HG03108 (cell line): ENCODE data around the gene HMGB4.

Experiments
- ATAC-seq: cut with Tn5 transposase; IDR thresholded peaks from one replicate; pipeline ENCODE4 v1.9.1; 2021; ENCODE audit warnings: moderate library complexity; ENCODE audit not compliant: unreplicated experiment

The HMGB4 gene, protein sequence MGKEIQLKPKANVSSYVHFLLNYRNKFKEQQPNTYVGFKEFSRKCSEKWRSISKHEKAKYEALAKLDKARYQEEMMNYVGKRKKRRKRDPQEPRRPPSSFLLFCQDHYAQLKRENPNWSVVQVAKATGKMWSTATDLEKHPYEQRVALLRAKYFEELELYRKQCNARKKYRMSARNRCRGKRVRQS

GRCh38 chr1:33863779-33864178 is at the start of gene HMGB4:
Gene HMGB4, plus strand, starts transcription at chr1:33864079. Its CDS starts 113 bp downstream, at chr1:33864192.
- ATAC-seq = no peak

GRCh38 chr1:33814166-33814565 is 49.7 kb upstream of the HMGB4 start:
- ATAC-seq = no peak

DNA sequence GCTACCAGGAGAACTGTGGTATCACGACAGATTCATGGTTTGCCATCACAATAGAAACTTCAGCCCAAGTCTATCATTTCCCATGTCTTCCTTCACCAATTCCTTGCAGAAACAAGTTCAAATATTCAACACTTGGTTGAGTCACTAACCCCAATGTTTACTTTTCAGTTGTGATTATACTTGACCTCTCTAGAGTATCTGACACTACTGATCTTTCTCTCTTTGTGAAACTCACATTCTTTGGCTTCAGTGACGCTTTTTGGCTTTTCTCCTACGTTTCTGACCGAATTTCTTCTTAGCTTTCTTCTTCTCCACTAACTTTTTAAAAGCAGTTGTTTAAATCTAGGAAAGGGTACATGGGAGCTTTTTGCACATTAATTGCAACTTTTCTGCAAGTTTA is 48.8 kb upstream of the HMGB4 start:
- ATAC-seq = no peak

DNA sequence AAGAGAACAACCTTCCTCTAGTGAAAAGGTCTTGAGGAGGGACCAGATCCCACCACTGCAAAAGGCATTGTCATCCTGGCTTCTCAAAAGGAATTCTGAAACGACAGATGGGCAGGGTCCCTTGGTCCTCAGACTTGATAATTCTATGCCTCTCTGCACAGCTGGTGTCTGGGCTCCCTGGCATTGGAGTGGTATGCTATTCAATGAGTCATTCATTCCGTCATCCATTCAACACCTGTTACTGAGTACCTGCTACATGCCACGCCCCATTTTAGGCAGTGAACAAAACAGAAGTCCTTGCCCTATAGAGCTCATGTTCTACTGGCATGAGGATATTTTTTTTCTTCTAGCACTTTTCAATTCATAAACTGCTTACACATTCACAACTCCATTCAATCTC is 45.8 kb upstream of the HMGB4 start:
- no peak for ATAC-seq

DNA sequence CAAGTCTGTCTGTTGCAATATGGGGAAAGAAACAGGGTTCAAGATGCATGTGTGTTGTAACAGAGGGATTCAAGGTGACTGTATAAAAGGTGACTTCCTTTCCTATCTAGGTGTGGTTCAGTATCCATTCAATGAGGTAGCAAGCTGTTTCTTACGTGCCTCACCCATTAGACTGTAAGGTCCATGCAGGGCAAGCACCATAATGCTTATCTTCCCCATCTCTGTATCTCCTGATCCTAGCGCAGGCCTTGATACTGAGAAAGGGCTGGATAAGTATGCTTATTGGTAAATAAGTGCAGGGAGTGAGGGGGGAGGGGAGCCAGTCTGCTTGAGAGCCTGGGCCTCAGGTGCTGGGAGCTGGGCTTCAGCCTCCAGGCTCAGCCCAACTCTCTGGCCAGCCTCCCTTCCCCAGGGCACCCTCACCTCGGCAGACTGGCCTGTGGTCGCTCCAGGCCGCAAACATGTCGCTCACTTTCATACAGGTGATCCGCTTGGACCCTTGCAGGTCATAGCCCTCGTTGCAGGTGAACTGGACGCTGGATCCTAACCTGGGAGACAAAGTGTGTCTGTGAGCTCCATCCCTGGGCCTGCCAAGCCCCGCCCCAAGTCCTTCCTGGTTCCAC is 44.5 kb upstream of the HMGB4 start:
- ATAC-seq = no peak

DNA sequence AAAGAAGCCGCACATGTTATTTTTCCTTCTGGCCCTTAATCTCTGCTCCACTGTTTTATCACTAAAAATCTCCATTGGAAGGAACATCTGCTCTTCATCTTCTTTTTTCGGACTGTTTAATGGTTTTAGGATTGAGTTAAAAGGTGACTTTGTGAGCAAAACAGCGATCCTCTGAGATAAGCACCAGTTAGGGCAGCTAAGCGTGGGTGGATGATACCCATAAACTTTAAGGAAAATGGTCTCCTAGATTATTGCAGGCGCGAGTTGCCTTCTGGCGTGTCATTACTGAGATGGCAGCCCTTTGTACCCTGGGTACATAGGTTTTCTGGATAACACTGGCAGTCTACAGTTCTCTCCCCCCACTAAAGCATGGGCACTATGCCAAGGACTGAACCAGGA is 44.0 kb upstream of the HMGB4 start:
- ATAC-seq = no peak

- ATAC-seq = no peak
These were observed 43.1 kb upstream of the HMGB4 start for GRCh38 chr1:33820804-33821203.

DNA sequence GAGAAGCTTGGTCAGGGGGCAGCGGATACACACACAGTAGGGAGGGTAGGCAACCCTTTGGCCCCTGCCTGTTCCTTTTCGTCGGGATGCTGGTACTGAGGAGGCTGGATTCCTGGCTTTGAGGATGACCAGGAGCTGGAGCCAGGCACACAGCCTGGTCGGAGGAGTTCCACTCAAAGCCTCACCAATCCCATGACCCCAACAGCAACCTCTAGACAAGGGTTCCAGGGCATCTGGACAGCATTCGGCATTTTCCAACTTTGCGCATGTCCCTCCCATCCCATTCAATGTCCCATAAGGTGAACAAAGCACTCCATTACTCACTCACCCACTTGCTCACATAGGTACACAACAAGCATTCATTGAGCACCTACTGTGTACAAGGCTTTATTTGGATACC is 42.6 kb upstream of the HMGB4 start:
- no peak for ATAC-seq

GRCh38 chr1:33822396-33822795 is 41.5 kb upstream of the HMGB4 start:
- ATAC-seq = no peak

GRCh38 chr1:33823401-33823800 is 40.5 kb upstream of the HMGB4 start:
- ATAC-seq = no peak

DNA sequence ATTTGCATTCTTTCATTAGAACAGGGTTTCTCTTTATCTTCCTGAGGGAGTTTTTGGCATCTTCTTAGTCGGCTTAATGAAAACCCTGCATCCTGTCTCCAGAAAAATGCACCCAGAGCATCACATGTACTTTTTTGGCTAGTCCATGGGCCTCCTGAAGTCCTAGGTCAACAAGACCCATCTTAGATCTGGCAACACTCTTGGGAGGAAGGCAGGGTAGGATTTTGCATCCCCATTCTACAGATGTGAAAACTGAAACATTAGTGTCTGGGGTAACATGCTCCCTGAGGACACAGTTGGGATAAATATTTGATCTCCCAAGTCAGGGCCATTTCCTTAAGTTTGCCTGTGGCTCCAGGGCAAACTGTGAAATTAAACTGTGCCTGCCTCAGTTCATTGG is 40.0 kb upstream of the HMGB4 start:
- ATAC-seq = no peak

DNA sequence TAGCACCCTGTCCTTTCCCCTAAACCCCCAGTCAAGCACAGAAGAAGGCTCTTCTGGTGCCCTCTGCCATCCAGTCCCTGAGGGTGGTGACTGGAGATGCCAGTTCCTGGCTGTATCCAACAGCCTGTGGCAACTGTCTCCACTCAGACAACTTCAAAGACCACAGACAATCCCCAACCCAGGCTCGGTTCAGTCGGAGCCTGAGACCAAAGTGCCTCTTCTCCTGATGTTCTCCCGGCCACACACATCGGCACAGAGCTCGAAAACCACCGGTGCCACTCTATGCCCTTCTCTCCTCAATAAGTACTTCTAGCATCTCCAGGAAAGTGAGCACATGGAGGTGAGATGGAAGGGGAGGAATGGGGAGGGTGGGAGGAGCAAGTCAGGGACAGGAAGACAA is 39.6 kb upstream of the HMGB4 start:
- no peak for ATAC-seq

- ATAC-seq = no peak
These were observed 38.9 kb upstream of the HMGB4 start for GRCh38 chr1:33824971-33825370.

DNA sequence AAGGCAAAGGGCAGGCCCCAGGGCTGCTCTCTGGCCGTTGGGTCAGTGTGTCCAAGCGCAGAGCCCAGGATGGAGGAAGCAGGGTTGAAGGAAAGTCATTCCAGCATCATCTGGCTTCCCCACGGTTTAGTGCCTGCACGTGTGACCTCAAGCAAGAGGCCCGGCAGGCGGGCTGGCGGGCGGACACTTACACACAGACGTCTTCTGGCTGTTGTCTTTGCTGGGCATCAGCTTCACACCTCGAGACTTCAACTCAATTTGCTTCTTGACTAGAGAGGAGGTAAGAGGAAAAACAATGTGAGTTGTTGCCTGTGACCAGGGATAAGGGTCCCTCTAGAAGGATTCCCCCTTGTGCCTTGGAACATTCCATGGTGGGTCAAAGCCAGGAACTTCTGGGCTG is 38.4 kb upstream of the HMGB4 start:
- ATAC-seq = no peak

- no peak for ATAC-seq
These were observed 37.6 kb upstream of the HMGB4 start for GRCh38 chr1:33826311-33826710.

GRCh38 chr1:33826711-33827110 is 37.2 kb upstream of the HMGB4 start:
- ATAC-seq = no peak

DNA sequence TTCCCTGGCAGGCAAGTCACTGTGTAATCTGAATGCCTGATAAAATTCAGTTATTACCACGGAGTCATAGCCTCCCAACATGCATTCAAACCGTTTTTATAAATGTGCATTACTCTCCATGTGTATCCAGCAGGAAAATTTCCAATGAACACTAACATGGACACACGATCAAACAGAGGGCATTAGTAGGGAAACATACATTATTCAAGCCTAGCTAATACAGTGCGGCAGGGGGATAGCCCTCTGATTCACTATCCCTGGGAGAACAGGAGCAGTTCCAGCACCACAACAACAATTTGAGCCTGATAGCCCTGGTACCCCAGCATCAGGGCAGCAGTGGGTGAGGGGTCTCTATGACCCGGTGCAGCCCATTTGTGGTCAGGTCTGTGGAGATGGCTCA is 35.8 kb upstream of the HMGB4 start:
- ATAC-seq = no peak

- no peak for ATAC-seq
These were observed 35.2 kb upstream of the HMGB4 start for GRCh38 chr1:33828654-33829053.

GRCh38 chr1:33836911-33837310 is 27.0 kb upstream of the HMGB4 start:
- ATAC-seq = no peak

GRCh38 chr1:33837635-33838034 is 26.2 kb upstream of the HMGB4 start:
- ATAC-seq = no peak

DNA sequence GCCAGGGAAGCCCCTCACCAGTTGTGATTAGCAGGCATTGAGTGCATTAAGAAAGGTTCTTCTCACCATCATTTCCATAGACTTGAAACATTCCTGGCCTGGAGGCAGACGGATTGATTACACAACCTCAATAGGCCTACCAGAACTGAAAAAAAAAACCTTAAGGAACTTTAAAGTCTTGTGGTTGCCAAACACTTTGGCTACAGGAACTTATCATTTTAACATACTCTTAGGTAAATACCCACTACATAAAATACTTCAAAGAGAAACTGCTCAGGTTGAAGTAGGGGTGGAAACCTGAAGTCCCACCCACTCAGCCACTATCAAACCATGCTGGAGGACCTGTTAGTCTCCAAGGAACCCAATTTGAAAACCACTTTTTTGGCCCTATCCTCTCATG is 22.4 kb upstream of the HMGB4 start:
- no peak for ATAC-seq

DNA sequence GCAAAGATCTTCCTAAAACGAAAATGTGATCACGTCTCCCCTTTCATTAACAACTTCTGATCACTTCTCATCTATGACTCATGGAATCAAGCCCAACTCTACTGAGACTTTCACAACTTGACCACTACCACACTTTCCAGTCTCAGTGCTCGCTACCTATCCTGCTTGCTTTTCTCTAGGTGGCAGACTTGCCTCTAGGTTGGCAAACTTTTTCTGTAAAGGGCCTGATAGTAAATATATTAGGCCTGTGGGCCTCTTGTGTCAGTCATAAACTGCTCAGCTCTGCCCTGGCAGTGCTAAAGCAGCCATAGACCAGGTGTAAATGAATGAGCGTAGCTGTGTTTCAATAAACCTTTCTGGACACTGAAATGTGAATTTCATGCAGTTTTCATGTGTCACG is 21.5 kb upstream of the HMGB4 start:
- no peak for ATAC-seq

DNA sequence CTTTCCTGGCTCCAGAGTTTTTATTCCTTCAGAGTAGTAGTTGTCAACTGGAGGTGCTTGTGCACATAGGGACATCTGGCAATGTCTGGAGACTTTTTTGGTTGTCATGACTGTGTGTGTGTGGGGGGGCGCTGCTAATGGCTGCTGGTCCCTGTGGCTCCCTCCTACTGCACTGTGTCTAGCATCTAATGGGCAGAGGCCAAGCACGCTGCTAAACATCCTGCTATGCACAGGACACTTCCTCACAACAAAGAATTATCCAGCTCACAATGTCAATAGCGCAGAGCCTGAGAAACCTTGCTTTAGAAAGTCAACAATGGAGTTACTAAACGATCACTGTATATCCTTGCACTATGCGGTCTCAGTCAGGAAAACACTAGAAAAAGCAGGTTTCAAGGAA is 19.7 kb upstream of the HMGB4 start:
- ATAC-seq = no peak
